HS-27A (cell line): ENCODE results near the gene PPFIA4.
"Not testable (repeated sequence)": the region's sequence is repeated elsewhere in the genome, so short reads cannot be mapped to it uniquely, and the experiment has no call there.

Experiments used
- DNase-seq: peaks from one replicate; pipeline ENCODE4 v3.0.0-alpha.2; 2012; ENCODE audit warnings: low read depth, missing footprints

Gene PPFIA4

GRCh38 chr1:203026031-203026665 is at the start of gene PPFIA4:
TSS of gene PPFIA4 (plus strand) at chr1:203026491. CDS start at chr1:203039009, 12,518 bp downstream.
- no peak for DNase-seq

DNA sequence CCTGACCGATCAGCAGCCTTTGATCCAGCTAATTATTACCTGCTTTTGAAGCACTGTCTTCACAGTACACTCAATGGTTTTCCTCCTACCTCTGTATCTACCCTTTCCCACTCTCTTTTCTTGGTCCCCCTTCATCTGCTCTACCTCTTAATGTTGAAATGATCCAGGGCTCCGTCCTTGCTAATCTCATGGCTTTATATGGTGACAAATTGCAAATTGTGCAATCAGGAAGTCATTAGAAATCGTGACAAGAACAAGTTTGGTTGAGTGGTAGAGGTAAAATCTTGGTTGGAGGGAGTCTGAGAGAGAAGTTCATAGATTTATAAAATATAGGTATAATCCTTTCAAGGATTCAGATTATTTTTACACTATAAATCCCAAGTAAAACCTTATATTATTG is 49.7 kb upstream of the PPFIA4 start:
- DNase-seq, result no peak

DNA sequence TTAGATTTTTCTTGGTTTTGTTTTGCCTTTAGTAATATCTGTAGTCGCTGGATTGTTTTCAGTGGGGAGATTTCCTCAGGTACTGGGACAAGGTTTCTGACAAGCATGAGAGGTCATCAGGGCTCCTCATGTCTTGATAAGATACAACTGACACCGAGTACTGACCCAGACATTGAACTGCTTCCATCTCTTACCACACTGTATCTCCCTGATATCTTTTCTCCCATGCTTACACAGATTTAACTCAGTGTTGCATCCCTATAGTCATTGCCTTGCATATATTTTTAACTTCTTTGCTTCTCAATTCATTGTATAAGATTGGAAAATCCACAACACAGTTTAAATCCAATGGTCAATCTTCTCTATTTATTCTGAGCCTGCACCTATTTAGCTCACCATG is 46.8 kb upstream of the PPFIA4 start:
- no peak for DNase-seq

DNA sequence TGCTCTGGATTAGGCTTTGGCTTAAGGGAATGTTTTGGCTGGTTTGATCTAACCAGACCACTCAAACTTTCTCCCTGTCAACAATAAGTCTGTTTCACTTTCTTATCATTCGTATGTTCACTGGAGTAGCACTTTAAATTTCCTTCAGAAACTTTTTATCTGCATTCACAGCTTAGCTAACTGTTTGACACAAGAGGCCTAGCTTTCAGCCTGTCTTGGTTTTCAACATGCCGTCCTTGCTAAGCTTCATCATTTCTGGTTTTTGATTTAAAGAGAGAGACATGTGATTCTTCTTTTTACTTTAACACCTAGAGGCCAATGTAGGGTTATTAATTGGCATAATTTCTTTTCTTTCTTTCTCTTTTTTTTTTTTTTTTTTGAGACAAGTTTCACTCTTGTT is 44.4 kb upstream of the PPFIA4 start:
- DNase-seq, result no peak

- no peak for DNase-seq
Measured at GRCh38 chr1:202982715-202983430, 43.4 kb upstream of the PPFIA4 start.

- DNase-seq, result not testable (repeated sequence)
Measured at GRCh38 chr1:202986120-202986519, 40.2 kb upstream of the PPFIA4 start.

DNA sequence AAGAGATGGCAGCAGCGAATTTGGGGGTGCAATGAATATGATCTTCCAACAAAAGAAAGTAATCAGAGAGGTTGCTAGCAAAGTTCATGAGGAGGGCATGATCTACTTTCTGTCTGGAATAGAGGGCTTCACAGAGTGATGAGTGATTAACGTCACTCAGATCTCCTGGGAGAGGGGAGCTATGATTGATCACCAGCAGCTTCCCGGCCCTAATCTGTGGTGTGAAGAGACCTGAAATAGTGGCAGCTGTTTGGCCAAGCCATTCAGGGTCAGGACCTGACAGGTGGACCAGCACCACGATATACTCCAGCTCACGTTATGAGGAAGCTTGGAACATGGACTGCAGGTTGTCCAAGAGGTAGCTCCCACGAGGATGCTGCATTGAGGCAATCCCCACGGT is 39.0 kb upstream of the PPFIA4 start:
- no peak for DNase-seq

DNA sequence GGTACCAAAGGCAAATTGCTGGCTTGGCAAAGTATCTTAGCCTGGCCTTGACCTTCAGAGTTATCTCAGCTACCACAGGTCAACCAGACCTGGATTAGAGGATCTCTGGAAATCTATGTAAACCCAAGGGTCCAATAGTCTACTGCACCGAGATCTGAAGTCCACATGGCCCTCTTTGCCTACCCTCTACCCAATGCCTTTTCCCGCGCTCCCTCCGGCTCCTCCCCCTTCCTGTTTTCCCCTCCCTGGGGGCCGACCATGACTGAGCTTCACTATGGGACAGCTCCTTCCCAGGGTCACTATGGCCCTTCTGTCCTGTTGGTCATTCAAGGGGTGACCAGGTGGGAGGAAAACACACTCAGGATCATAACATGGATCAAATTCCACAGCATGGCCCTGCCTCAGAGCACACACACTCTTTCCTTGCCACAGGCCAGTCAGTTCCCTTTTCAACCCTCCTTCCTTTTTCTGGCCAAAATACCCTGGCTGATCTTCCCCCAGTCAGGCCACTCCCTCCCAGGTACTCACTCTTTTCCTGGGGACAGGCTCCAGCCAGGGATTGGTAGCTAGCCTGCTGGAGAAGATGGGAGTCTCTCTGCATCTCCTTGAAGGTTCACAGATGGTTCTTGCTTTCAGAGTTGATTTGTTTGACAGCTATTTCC is 38.2 kb upstream of the PPFIA4 start:
- DNase-seq, result no peak

DNA sequence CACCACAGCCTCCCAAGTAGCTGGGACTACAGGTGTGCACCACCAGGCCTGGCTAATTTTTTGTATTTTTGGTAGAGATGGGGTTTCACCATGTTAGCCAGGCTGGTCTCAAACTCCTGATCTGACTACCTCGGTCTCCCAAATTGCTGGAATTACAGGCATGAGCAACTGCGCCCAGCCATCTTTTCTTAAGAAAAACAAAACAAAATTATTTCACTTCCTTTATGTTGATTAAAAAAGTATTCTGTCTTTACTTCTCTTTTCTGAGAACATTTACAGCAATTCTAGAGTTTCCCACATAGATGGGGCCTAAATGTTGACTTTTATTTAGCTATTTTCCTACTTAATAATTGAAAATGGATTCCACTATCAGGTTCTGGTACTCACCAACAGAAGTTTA is 36.4 kb upstream of the PPFIA4 start:
- no peak for DNase-seq

DNA sequence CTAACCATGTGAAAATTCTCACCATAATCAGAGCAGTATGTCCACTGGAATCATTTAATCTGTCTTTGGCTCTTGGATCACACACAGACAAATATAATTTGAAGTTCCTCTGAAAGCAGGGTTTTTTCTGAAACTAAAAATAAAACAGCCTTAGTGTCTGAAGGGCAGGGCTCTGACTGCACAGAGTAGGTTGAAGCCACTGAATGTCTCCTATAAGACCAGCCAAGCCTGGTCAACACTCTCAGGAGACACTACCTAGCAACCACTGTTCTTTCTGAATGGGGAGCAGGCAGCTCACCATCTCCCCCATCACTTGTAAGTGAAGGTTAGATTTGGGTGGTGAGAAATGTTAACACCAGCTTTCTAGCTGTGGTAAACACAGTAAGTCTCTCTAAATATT is 35.2 kb upstream of the PPFIA4 start:
- DNase-seq, result no peak

- DNase-seq, result no peak
Measured at GRCh38 chr1:202994756-202995155, 31.5 kb upstream of the PPFIA4 start.

DNA sequence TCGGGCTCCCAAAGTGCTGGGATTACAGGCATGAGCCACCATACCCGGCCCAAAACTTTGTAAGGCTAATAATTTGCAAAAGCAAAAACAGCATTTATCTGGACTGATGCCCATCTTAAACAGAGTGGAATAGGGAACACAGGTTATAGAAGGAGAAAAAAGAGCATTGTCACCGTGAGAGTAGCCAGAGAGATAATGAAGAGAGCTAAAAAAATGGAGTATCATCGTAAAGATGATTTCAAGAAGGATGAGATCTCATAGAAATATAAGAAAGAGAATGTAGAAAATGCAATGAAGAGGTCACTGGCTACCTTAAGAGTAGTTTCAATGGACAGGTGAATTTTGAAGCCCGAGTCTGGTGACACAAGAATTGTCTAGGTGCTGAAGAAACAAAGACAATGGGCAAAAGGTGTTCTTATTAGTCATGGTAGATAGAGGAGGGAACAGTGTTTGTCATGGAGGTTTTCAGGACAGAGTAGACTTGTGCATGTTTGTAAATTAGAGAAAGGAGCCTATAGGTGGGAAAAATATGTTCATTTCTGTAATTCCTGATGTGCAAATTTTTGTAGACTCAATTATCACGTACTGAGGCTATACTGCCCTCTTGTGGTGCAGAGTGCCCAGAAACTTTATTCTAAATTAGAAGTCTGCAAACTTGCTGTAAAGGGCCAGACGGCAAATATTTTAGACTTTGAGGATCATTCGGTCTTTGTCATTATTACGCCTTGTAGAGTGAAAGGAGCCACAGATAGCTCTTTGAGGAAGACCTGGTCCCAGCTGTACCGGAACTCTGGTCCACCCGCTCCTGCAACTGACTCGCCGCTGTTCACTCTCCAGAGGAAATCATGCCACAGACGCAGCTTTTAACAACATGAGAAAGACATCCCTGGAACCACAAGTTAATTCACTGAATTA is 27.2 kb upstream of the PPFIA4 start:
- peak; percentile 17 for DNase-seq

DNA sequence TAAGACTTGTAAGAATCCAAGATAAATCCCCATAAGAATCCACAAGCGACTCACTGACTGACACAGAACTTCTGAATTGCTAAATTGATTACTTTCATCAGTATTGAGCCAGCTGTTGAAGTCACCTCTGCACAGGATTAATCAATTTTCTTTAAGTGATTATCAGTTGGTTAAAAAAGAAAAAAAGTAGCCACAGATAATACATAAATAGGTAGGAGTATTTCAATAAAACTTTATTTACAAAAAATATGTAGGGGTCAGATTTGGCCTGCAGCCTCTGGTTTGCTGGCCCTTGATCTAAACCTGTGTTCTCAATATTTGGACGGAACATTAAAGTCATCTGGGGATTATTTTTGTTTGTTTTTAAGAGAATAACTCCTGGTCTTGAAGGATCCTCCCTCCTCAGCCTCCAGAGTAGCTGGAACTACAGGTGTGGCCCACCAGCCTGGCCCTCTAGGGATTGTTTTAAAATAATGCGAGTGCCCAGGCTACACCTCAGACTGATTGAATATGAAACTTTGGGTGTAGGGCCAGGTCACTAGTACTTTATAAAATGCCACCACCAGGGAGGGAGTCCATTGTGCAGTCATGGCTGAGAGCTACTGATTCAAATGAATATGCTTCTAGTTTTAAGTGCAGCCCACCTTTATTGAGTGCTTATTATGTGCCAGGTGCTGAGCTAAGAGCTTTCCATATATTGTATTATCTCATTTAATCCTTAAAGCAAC is 25.9 kb upstream of the PPFIA4 start:
- DNase-seq, result no peak

GRCh38 chr1:203001986-203002385 is 24.3 kb upstream of the PPFIA4 start:
- DNase-seq, result no peak

DNA sequence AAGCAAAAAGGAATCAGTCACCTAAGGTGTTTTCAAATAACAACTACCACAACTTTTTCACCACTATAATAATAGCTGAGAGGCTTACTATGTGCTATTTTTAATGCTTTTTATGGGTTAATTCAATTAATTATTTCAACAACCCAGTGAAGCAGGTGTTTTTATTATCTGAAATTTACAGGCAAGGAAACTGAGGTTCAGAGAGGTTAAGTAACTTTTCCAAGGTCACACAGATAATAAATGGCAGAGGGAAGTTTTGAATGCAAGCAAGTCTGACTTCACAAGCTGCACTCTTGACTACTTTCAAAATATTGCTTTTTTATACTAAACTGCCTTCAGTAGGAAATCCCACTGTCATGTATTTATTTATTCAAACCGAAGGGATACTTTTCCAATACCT is 23.3 kb upstream of the PPFIA4 start:
- no peak for DNase-seq

- DNase-seq, result not testable (repeated sequence)
Measured at GRCh38 chr1:203005395-203006142, 20.7 kb upstream of the PPFIA4 start.

DNA sequence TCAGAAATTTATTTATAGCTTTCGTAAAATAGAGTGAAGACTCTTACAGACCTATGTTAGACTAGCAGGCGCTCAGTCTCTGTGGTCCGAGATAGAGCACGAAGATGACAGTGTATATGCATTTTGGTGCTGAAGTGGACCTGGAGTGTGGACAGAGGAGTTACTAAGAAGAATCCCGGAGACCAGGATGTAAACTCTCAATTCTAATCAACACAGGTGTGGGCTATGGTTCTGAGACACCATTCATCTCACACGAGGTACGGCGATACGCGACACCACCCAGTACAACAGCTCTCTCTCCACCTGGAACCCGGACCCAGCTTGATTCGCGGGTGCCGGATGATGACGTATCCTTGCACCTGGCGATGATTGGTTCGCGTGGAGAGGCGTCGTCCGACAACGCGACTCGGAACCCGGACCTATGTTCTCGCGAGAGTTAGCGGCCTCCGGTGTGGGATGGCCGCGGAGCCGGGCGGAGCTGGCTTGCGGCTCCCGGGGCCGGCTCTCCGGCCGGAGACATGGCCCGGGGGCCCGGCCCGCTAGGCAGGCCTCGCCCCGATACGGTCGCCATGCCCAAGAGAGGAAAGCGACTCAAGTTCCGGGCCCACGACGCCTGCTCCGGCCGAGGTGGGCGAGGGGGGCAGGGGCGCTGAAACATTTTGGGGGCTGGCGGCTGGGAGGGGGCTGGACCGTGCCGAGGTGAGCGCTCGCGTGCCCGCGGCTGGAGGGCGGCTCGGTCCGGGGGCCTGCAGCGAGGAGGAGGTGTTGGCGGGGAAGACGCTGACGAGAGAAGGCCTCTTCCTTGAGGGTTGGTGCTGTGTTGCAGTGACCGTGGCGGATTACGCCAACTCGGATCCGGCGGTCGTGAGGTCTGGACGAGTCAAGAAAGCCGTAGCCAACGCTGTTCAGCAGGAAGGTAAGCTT is 19.1 kb upstream of the PPFIA4 start, which contains the start of gene TMEM183A:
TMEM183A (plus strand) TSS at position 427 of the 924 bp plus-strand sequence; CDS start at position 519, 92 bp downstream.
- peak; percentile 78 for DNase-seq

DNA sequence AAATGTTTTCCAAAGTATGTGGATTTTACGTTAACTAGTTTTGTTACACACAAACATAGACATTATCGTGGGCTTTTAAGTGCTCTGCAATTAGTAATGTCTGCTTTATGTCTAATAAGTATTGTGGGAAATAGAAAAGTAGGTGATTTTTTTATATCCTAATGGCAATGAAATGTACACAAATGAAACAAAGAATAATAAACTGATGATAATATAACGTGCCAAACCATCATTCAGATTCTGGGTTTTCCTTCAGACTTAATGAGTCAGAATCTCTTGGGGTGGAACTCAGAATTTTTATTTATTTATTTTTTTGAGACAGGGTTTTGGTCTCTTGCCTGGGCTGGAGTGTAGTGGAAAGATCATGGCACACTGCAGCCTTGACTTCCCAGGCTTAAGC is 17.1 kb upstream of the PPFIA4 start:
- no peak for DNase-seq

- no peak for DNase-seq
Measured at GRCh38 chr1:203011582-203011981, 14.7 kb upstream of the PPFIA4 start.

GRCh38 chr1:203017061-203017460 is 9.2 kb upstream of the PPFIA4 start:
- DNase-seq, result no peak
